CD4-positive, alpha-beta T cell treated with Interleukin-4 for 4 hours (primary cell): ENCODE measurements around the gene USP32.

ENCODE experiments used
- DNase-seq: peaks from one replicate; pipeline ENCODE4 v3.0.0-alpha.2; 2020

Gene USP32

GRCh38 chr17:60148373-60148772 lies 243.6 kb downstream of the USP32 start:
- DNase-seq: no peak

- no peak for DNase-seq
These were observed 244.2 kb downstream of the USP32 start for GRCh38 chr17:60147553-60148223.

GRCh38 chr17:60146206-60146605 lies 245.7 kb downstream of the USP32 start:
- DNase-seq: no peak

- no peak for DNase-seq
These were observed 246.7 kb downstream of the USP32 start for GRCh38 chr17:60145006-60145935.

- peak; percentile 68 for DNase-seq
These were observed 248.9 kb downstream of the USP32 start for GRCh38 chr17:60142872-60143499.

- no peak for DNase-seq
These were observed 250.6 kb downstream of the USP32 start for GRCh38 chr17:60141111-60142018.

GRCh38 chr17:60139438-60140285 lies 252.3 kb downstream of the USP32 start:
- DNase-seq: peak; percentile 47

GRCh38 chr17:60138769-60139437 lies 253.0 kb downstream of the USP32 start:
- DNase-seq: no peak

- no peak for DNase-seq
These were observed 254.2 kb downstream of the USP32 start for GRCh38 chr17:60137731-60138130.

- no peak for DNase-seq
These were observed 255.8 kb downstream of the USP32 start for GRCh38 chr17:60135951-60136666.

- peak; percentile 78 for DNase-seq
These were observed 256.6 kb downstream of the USP32 start for GRCh38 chr17:60135151-60135950.

- no peak for DNase-seq
These were observed 257.4 kb downstream of the USP32 start for GRCh38 chr17:60134396-60135150.

- no peak for DNase-seq
These were observed 261.5 kb downstream of the USP32 start for GRCh38 chr17:60130466-60130865.

- DNase-seq: no peak
These were observed 262.8 kb downstream of the USP32 start for GRCh38 chr17:60129164-60129563.
